HCT116 (cell line): ENCODE data around the gene KLHL6. TPM values are rescaled to one million over a fixed set of nuclear protein-coding genes. Genes with fewer than 3 reads are reported as not detected.

Experiments used
- ATAC-seq: fragments of 200-7000 bp; cut with Tn5 transposase; 2 replicates; pipeline ENCODE4 v1.9.1; 2020; ENCODE audit warnings: mild to moderate bottlenecking, moderate library complexity
- BruUV-seq: library from RNA; stranded (reverse); fragments of 400-500 nt; replicated peaks from 2 replicates; lab custom pipeline; 2021; lab: Mats Ljungman, UMichigan
- CTCF ChIA-PET: fragments of 300-600 bp; sonication (Branson Sonifier 250); formaldehyde crosslinking; loops from one replicate; lab custom pipeline; 2021; ENCODE audit warnings: antibody characterized with exemption; lab: Charles Lee
- POLR2A ChIA-PET: fragments of 300-600, 350-600 bp; sonication (Branson Sonifier 250); formaldehyde crosslinking; loops from one replicate; lab custom pipeline; 2021; ENCODE audit warnings: antibody characterized with exemption; lab: Charles Lee
- RAD21 ChIA-PET, 2 experiments: fragments of 300-600 bp; sonication (Branson Sonifier 250); formaldehyde crosslinking; loops; one replicate each; lab custom pipeline; 2023; ENCODE audit warnings: low total read pairs in 2 of 2; ENCODE audit not compliant: uncharacterized antibody in 2 of 2, unreplicated experiment in 2 of 2, low non-redundant PET in 1 of 2; lab: Charles Lee
- DNase-seq: peaks from one replicate; pipeline ENCODE4 v3.0.0-alpha.2; 2010; ENCODE audit warnings: low read depth, low spot score
- H2AFZ ChIP-seq: fragments of 200-600 bp; shearing (Covaris generic), sonication (generic); 2 replicates; pipeline ENCODE4 v1.6.1; 2017; ENCODE audit warnings: low read depth, mixed run types, mixed read lengths, antibody characterized with exemption, low read length; ENCODE audit not compliant: poor library complexity, severe bottlenecking
- H3K27ac ChIP-seq: 2 replicates; pipeline ENCODE4 v1.5.1; 2012; ENCODE audit warnings: low read depth, low read length
- H3K27me3 ChIP-seq: fragments of 200-600 bp; sonication (generic); 2 replicates; pipeline ENCODE4 v1.6.1; 2016; ENCODE audit warnings: mixed run types, low read length, mixed read lengths; ENCODE audit not compliant: insufficient read depth
- H3K36me3 ChIP-seq, 2 experiments: fragments of 200-500 bp in 1 of 2; fragments of 200-600 bp in 1 of 2; sonication (Bioruptor generic) in 1 of 2; sonication (generic) in 1 of 2; 2 replicates each; pipeline versions ENCODE4 v1.5.1 to v1.6.1; 2014 to 2016; ENCODE audit warnings: low read length in 2 of 2, inconsistent platforms in 1 of 2, mixed read lengths in 1 of 2, mixed run types in 1 of 2; ENCODE audit not compliant: insufficient read depth in 2 of 2, control insufficient read depth in 1 of 2
- H3K4me1 ChIP-seq, 2 experiments: fragments of 200-600 bp in 1 of 2; sonication (generic) in 1 of 2; 2 replicates each; pipeline versions ENCODE4 v1.5.1 to v1.6.1; 2012 to 2017; ENCODE audit warnings: low read length in 2 of 2, inconsistent platforms in 1 of 2, mild to moderate bottlenecking in 1 of 2, mixed read lengths in 1 of 2, mixed run types in 1 of 2, moderate library complexity in 1 of 2; ENCODE audit not compliant: insufficient read depth in 2 of 2, control insufficient read depth in 1 of 2
- H3K4me2 ChIP-seq: fragments of 200-600 bp; sonication (generic); 2 replicates; pipeline ENCODE4 v1.6.1; 2017; ENCODE audit warnings: mixed run types, low read length, mixed read lengths
- H3K4me3 ChIP-seq, 2 experiments: fragments of 200-600 bp in 1 of 2; sonication (generic) in 1 of 2; replicated peaks in 1 of 2; 2 replicates each; pipeline ENCODE4 v1.5.1; 2011 to 2016; ENCODE audit warnings: low read length in 2 of 2, control low read depth in 1 of 2, low read depth in 1 of 2, mild to moderate bottlenecking in 1 of 2, mixed read lengths in 1 of 2, mixed run types in 1 of 2
- H3K79me2 ChIP-seq: fragments of 200-600 bp; sonication (generic); 2 replicates; pipeline ENCODE4 v1.6.1; 2017; ENCODE audit warnings: mild to moderate bottlenecking, mixed run types, low read length, moderate library complexity, mixed read lengths; ENCODE audit not compliant: insufficient read depth
- H3K9ac ChIP-seq: fragments of 200-600 bp; sonication (generic); 2 replicates; pipeline ENCODE4 v1.6.1; 2016; ENCODE audit warnings: low read length, mixed read lengths
- H3K9me2 ChIP-seq: fragments of 200-600 bp; sonication (generic), shearing (Covaris generic); 2 replicates; pipeline ENCODE4 v1.6.1; 2017; ENCODE audit warnings: mixed run types, mild to moderate bottlenecking, moderate library complexity; ENCODE audit not compliant: insufficient read depth
- H3K9me3 ChIP-seq, 2 experiments: fragments of 200-500 bp in 1 of 2; fragments of 200-600 bp in 1 of 2; sonication (Bioruptor generic) in 1 of 2; sonication (generic) in 1 of 2; 2 replicates each; pipeline ENCODE4 v1.6.1; 2014 to 2017; ENCODE audit warnings: low read length in 2 of 2, mixed read lengths in 2 of 2, inconsistent platforms in 1 of 2, low read depth in 1 of 2, mild to moderate bottlenecking in 1 of 2, mixed run types in 1 of 2, moderate library complexity in 1 of 2; ENCODE audit not compliant: control insufficient read depth in 1 of 2, insufficient read depth in 1 of 2
- H4K20me1 ChIP-seq: fragments of 200-600 bp; sonication (generic), shearing (Covaris generic); 2 replicates; pipeline ENCODE4 v1.6.1; 2017; ENCODE audit warnings: mixed run types, mild to moderate bottlenecking, moderate library complexity; ENCODE audit not compliant: insufficient read depth
- CBX3 ChIP-seq: IDR thresholded peaks from 2 replicates; pipeline ENCODE4 v1.6.1; 2012; ENCODE audit warnings: low read depth
- CEBPB ChIP-seq: IDR thresholded peaks from 2 replicates; pipeline ENCODE4 v1.6.1; 2012; ENCODE audit warnings: low read depth
- CTCF ChIP-seq, 3 experiments: fragments of 200-600 bp in 1 of 3; sonication (generic) in 1 of 3; IDR thresholded peaks in 2 of 3; conservative IDR thresholded peaks in 1 of 3; 2 replicates each; pipeline ENCODE4 v1.5.1; 2012 to 2017; ENCODE audit warnings: low read depth in 2 of 3, low read length in 2 of 3, antibody characterized with exemption in 1 of 3, borderline replicate concordance in 1 of 3, control low read depth in 1 of 3, mild to moderate bottlenecking in 1 of 3, mixed read lengths in 1 of 3, mixed run types in 1 of 3, moderate library complexity in 1 of 3; ENCODE audit not compliant: insufficient read depth in 1 of 3
- ELF1 ChIP-seq: IDR thresholded peaks from 2 replicates; pipeline ENCODE4 v1.6.1; 2012; ENCODE audit warnings: low read depth, borderline replicate concordance
- EZH2 ChIP-seq: fragments of 200-600 bp; sonication (generic); IDR thresholded peaks from 2 replicates; pipeline ENCODE4 v1.6.1; 2017; ENCODE audit warnings: antibody characterized with exemption, mixed run types
- EZH2phosphoT487 ChIP-seq: fragments of 200-600 bp; IDR thresholded peaks from 2 replicates; pipeline ENCODE4 v1.6.1; 2018; ENCODE audit warnings: antibody characterized with exemption, borderline replicate concordance
- FOSL1 ChIP-seq: IDR thresholded peaks from 2 replicates; pipeline ENCODE4 v1.6.1; 2012; ENCODE audit warnings: low read depth
- JUND ChIP-seq: IDR thresholded peaks from 2 replicates; pipeline ENCODE4 v1.6.1; 2012
- MAX ChIP-seq: IDR thresholded peaks from 2 replicates; pipeline ENCODE4 v1.6.1; 2012
- POLR2A ChIP-seq: IDR thresholded peaks from 2 replicates; pipeline ENCODE4 v1.7.0; 2011; ENCODE audit warnings: borderline replicate concordance; ENCODE audit not compliant: insufficient read depth, insufficient read length; ENCODE audit errors: extremely low read depth
- POLR2AphosphoS5 ChIP-seq: IDR thresholded peaks from 2 replicates; pipeline ENCODE4 v1.6.1; 2011; ENCODE audit warnings: mild to moderate bottlenecking, low read depth, low read length, moderate library complexity
- RAD21 ChIP-seq: IDR thresholded peaks from 2 replicates; pipeline ENCODE4 v1.6.1; 2012; ENCODE audit warnings: low read depth, mild to moderate bottlenecking
- REST ChIP-seq: IDR thresholded peaks from 2 replicates; pipeline ENCODE4 v1.6.1; 2012; ENCODE audit warnings: low read depth
- SIN3A ChIP-seq: IDR thresholded peaks from 2 replicates; pipeline ENCODE4 v1.6.1; 2012; ENCODE audit warnings: low read depth
- SP1 ChIP-seq: IDR thresholded peaks from 2 replicates; pipeline ENCODE4 v1.6.1; 2012; ENCODE audit warnings: low read depth
- SRF ChIP-seq: IDR thresholded peaks from 2 replicates; pipeline ENCODE4 v1.6.1; 2012; ENCODE audit warnings: low read depth
- TCF7L2 ChIP-seq: IDR thresholded peaks from 2 replicates; pipeline ENCODE4 v1.7.0; 2011; ENCODE audit warnings: borderline replicate concordance, inconsistent platforms; ENCODE audit not compliant: insufficient read depth, insufficient read length; ENCODE audit errors: extremely low read depth
- ZFX ChIP-seq: fragments of 450-650 bp; IDR thresholded peaks from 2 replicates; pipeline ENCODE4 v1.6.1; 2017
- ZNF274 ChIP-seq: fragments of 200-500 bp; sonication (Bioruptor generic); IDR thresholded peaks from 2 replicates; pipeline ENCODE4 v1.6.1; 2014; ENCODE audit warnings: mild to moderate bottlenecking, low read depth, low read length, inconsistent platforms
- intact Hi-C: fragments of 100-400 bp; cut with micrococcal nuclease; formaldehyde crosslinking; loops from 2 replicates; pipeline ENCODE4 v1.10.0; 2022
- total RNA-seq: library from RNA; stranded (reverse); gene quantifications from one replicate; pipeline ENCODE4 v1.2.1, GENCODE V29; 2021; ENCODE audit not compliant: unreplicated experiment
- TF ChIP-seq, protein P1 (sequence below): IDR thresholded peaks from 2 replicates; pipeline ENCODE4 v1.6.1; 2012

KLHL6 gene
- total RNA-seq, 1 experiment from 2014 or later, result 0.15 TPM

- RAD21 ChIA-PET, result no interaction called here
- Histone ChIP-seq H3K27me3 (0 out of 2 replicates have a peak, but pooled peaks cover 1% of the 10 kb centered on the region), H3K9me2 (no peaks in the 10 kb centered on the region), H3K36me3 (no peaks in the 10 kb centered on the region), H3K9me3 (no peaks in the 10 kb centered on the region), H3K4me1 (no peaks in the 10 kb centered on the region), H2AFZ (no peak overlapping the region), H3K4me2 (no peak overlapping the region), H3K9ac (no peak overlapping the region), H3K27ac (no peak overlapping the region), H3K79me2 (no peaks in the 10 kb centered on the region), H3K4me3 (no peak overlapping the region), H4K20me1 (no peaks in the 10 kb centered on the region)
- CTCF ChIA-PET, result no interaction called here
- POLR2A ChIA-PET, result no interaction called here
- intact Hi-C loops, result no loop called here
- BruUV-seq, result no TSS peak
- TF ChIP-seq ZFX, result no peak
- no peak for TF ChIP-seq SIN3A
- no peak for TF ChIP-seq CBX3
- no peak for TF ChIP-seq FOSL1
- TF ChIP-seq CTCF (IDR thresholded peaks at IDR 0.05 in 2 of 3, conservative IDR thresholded peaks at IDR 0.05 in 1 of 3; ENCODE audit: borderline replicate concordance in 1 of 3, insufficient read depth in 1 of 3, low read depth in 2 of 3, low read length in 2 of 3), result no peak
- no peak for TF ChIP-seq POLR2A
- no peak for TF ChIP-seq REST
- TF ChIP-seq EZH2phosphoT487, result no peak
- no peak for TF ChIP-seq MAX
- TF ChIP-seq RAD21, result no peak
- no peak for TF ChIP-seq SRF
- no peak for TF ChIP-seq SP1
- no peak for TF ChIP-seq EZH2
- TF ChIP-seq ELF1, result no peak
- TF ChIP-seq JUND, result no peak
- TF ChIP-seq CEBPB, result no peak
- no peak for TF ChIP-seq ZNF274
- no peak for TF ChIP-seq TCF7L2
- no peak for TF ChIP-seq POLR2AphosphoS5
- TF ChIP-seq, protein P1, sequence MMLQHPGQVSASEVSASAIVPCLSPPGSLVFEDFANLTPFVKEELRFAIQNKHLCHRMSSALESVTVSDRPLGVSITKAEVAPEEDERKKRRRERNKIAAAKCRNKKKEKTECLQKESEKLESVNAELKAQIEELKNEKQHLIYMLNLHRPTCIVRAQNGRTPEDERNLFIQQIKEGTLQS, result no peak
- DNase-seq (no peak), ATAC-seq (no peak)
Measured at GRCh38 chr3:183583331-183584245, 28.1 kb upstream of the KLHL6 start.
